ENCODE data around the gene NTHL1.

NTHL1 gene

GRCh38 chr16:2070576-2071453 is 23.2 kb upstream of the NTHL1 start:
- Histone ChIP-seq H3K27ac (ENCODE audit: low read length) (no peak overlapping the region), H3K36me3 (replicated peaks; ENCODE audit: insufficient read depth, low read length) (no peaks in the 10 kb centered on the region)

GRCh38 chr16:2066139-2066538 is 18.5 kb upstream of the NTHL1 start:
- H3K4me2 ChIP-seq (ENCODE audit: low read depth, low read length): no peak overlapping the region
- TF ChIP-seq EZH2 (optimal IDR thresholded peaks at IDR 0.05; ENCODE audit: low read depth, low read length) (no peak), CTCF (IDR thresholded peaks at IDR 0.05; ENCODE audit: low read length) (no peak), EZH2phosphoT487 (IDR thresholded peaks at IDR 0.05; ENCODE audit: low read length) (no peak)
- no peak overlapping the region for H3K27ac ChIP-seq (ENCODE audit: low read length)
- H2AFZ ChIP-seq (ENCODE audit: low read length): no peak overlapping the region
- no peaks in the 10 kb centered on the region for H3K9me3 ChIP-seq (replicated peaks; ENCODE audit: insufficient read depth, low read length)
- no peaks in the 10 kb centered on the region for H3K4me1 ChIP-seq (ENCODE audit: low read length)
- no peak overlapping the region for H3K4me3 ChIP-seq (ENCODE audit: low read length)
- H3K9me2 ChIP-seq (replicated peaks; ENCODE audit: insufficient read depth, low read length): no peaks in the 10 kb centered on the region
- H3K36me3 ChIP-seq (replicated peaks; ENCODE audit: insufficient read depth, low read length): no peaks in the 10 kb centered on the region
- no peaks in the 10 kb centered on the region for H3K79me2 ChIP-seq (ENCODE audit: low read length)
- H3K9ac ChIP-seq (ENCODE audit: low read length): no peak overlapping the region
- H3F3A ChIP-seq (ENCODE audit: insufficient read depth, low read length): no peaks in the 10 kb centered on the region
- no peaks in the 10 kb centered on the region for H4K20me1 ChIP-seq (ENCODE audit: insufficient read depth, low read length)
- H3K27me3 ChIP-seq (replicated peaks; ENCODE audit: insufficient read depth, low read length): no peaks in the 10 kb centered on the region
- no peak for DNase-seq

More at GRCh38 chr16:2070576-2071453, 23.2 kb upstream of the NTHL1 start:
- no peak overlapping the region for H3K4me2 ChIP-seq (ENCODE audit: low read depth, low read length)
- no peaks in the 10 kb centered on the region for H3K9me3 ChIP-seq (replicated peaks; ENCODE audit: insufficient read depth, low read length)
- no peaks in the 10 kb centered on the region for H3K4me1 ChIP-seq (ENCODE audit: low read length)
- H4K20me1 ChIP-seq (ENCODE audit: insufficient read depth, low read length): no peaks in the 10 kb centered on the region
- H3K27me3 ChIP-seq (replicated peaks; ENCODE audit: insufficient read depth, low read length): no peaks in the 10 kb centered on the region
- H3K9me2 ChIP-seq (replicated peaks; ENCODE audit: insufficient read depth, low read length): no peaks in the 10 kb centered on the region
- TF ChIP-seq EZH2phosphoT487 (IDR thresholded peaks at IDR 0.05; ENCODE audit: low read length) (no peak), EZH2 (optimal IDR thresholded peaks at IDR 0.05; ENCODE audit: low read depth, low read length) (no peak), CTCF (IDR thresholded peaks at IDR 0.05; ENCODE audit: low read length) (no peak)
- no peaks in the 10 kb centered on the region for H3F3A ChIP-seq (ENCODE audit: insufficient read depth, low read length)
- H3K79me2 ChIP-seq (ENCODE audit: low read length): no peaks in the 10 kb centered on the region
- H3K4me3 ChIP-seq (ENCODE audit: low read length): no peak overlapping the region
- H3K9ac ChIP-seq (ENCODE audit: low read length): no peak overlapping the region
- H2AFZ ChIP-seq (ENCODE audit: low read length): no peak overlapping the region
- no peak for DNase-seq

- H3K79me2 ChIP-seq (ENCODE audit: low read length): no peaks in the 10 kb centered on the region
- H3K36me3 ChIP-seq (replicated peaks; ENCODE audit: insufficient read depth, low read length): no peaks in the 10 kb centered on the region
Measured at GRCh38 chr16:2064368-2064945, 16.8 kb upstream of the NTHL1 start.

More at GRCh38 chr16:2064368-2064945, 16.8 kb upstream of the NTHL1 start:
- Histone ChIP-seq H4K20me1 (ENCODE audit: insufficient read depth, low read length) (no peaks in the 10 kb centered on the region), H3K4me1 (ENCODE audit: low read length) (no peaks in the 10 kb centered on the region), H3K9me2 (replicated peaks; ENCODE audit: insufficient read depth, low read length) (no peaks in the 10 kb centered on the region), H3K4me2 (ENCODE audit: low read depth, low read length) (no peak overlapping the region), H2AFZ (ENCODE audit: low read length) (no peak overlapping the region), H3K9ac (ENCODE audit: low read length) (no peak overlapping the region), H3K9me3 (replicated peaks; ENCODE audit: insufficient read depth, low read length) (no peaks in the 10 kb centered on the region), H3K27ac (ENCODE audit: low read length) (no peak overlapping the region), H3K4me3 (ENCODE audit: low read length) (no peak overlapping the region), H3F3A (ENCODE audit: insufficient read depth, low read length) (no peaks in the 10 kb centered on the region), H3K27me3 (replicated peaks; ENCODE audit: insufficient read depth, low read length) (no peaks in the 10 kb centered on the region)
- no peak for DNase-seq
- no peak for TF ChIP-seq EZH2phosphoT487 (IDR thresholded peaks at IDR 0.05; ENCODE audit: low read length)
- no peak for TF ChIP-seq CTCF (IDR thresholded peaks at IDR 0.05; ENCODE audit: low read length)
- no peak for TF ChIP-seq EZH2 (optimal IDR thresholded peaks at IDR 0.05; ENCODE audit: low read depth, low read length)

All from MM.1S (cell line).